Measurements from ENCODE around the gene GCK.

DNA sequence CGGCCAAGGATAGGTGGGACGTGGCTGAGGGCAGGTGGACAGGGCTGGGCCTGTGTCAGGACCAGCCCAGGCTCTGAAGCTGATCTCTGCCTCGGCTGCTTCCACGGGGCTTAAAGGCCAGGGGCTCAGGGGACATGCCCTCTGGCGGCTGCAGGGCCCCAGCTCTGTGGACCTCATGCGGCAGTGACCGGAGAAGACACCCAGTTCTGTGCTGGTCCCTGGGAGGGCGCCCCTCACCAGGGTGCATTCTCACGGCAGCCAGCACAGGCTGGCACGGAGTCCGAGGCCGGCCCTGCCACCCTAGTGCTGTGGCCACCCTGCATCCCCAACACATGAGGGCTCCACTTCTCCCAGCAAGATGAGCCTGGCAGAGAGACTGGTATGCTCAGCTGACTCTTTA lies 41.8 kb upstream of the GCK start:
- TF ChIP-seq, protein P1, sequence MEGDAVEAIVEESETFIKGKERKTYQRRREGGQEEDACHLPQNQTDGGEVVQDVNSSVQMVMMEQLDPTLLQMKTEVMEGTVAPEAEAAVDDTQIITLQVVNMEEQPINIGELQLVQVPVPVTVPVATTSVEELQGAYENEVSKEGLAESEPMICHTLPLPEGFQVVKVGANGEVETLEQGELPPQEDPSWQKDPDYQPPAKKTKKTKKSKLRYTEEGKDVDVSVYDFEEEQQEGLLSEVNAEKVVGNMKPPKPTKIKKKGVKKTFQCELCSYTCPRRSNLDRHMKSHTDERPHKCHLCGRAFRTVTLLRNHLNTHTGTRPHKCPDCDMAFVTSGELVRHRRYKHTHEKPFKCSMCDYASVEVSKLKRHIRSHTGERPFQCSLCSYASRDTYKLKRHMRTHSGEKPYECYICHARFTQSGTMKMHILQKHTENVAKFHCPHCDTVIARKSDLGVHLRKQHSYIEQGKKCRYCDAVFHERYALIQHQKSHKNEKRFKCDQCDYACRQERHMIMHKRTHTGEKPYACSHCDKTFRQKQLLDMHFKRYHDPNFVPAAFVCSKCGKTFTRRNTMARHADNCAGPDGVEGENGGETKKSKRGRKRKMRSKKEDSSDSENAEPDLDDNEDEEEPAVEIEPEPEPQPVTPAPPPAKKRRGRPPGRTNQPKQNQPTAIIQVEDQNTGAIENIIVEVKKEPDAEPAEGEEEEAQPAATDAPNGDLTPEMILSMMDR (IDR thresholded peaks at IDR 0.05): no peak
- no peak for TF ChIP-seq POLR2A (IDR thresholded peaks at IDR 0.05)
